SK-N-SH (cell line): ENCODE data around the gene TNN.

Experiments
- CTCF ChIP-seq: fragments of 200-600 bp; sonication (generic); IDR thresholded peaks from 2 replicates; pipeline ENCODE4 v1.6.1; 2017; ENCODE audit warnings: antibody characterized with exemption, mild to moderate bottlenecking, moderate library complexity
- EP300 ChIP-seq, 2 experiments: IDR thresholded peaks; 2 replicates each; pipeline versions ENCODE4 v1.4.0 to v1.6.1; 2012; ENCODE audit warnings: borderline replicate concordance in 1 of 2, low read depth in 1 of 2, low read length in 1 of 2
- EZH2phosphoT487 ChIP-seq: fragments of 200-600 bp; sonication (generic); IDR thresholded peaks from 2 replicates; pipeline ENCODE4 v1.6.1; 2017; ENCODE audit warnings: low read depth, mixed run types, mild to moderate bottlenecking, antibody characterized with exemption, moderate library complexity, borderline replicate concordance
- FOXM1 ChIP-seq: IDR thresholded peaks from 2 replicates; pipeline ENCODE4 v1.4.0; 2012; ENCODE audit warnings: low read depth, mild to moderate bottlenecking
- GABPA ChIP-seq: IDR thresholded peaks from 2 replicates; pipeline ENCODE4 v1.4.0; 2012; ENCODE audit warnings: low read depth, mild to moderate bottlenecking
- JUND ChIP-seq: IDR thresholded peaks from 2 replicates; pipeline ENCODE4 v1.4.0; 2012
- MEF2A ChIP-seq: IDR thresholded peaks from 2 replicates; pipeline ENCODE4 v1.4.0; 2012; ENCODE audit warnings: low read depth, borderline replicate concordance
- MXI1 ChIP-seq: IDR thresholded peaks from 2 replicates; pipeline ENCODE4 v1.6.1; 2012; ENCODE audit warnings: mild to moderate bottlenecking, low read depth, low read length, improper control_type of control experiment
- PBX3 ChIP-seq: IDR thresholded peaks from 2 replicates; pipeline ENCODE4; 2012
- POLR2AphosphoS5 ChIP-seq: IDR thresholded peaks from 2 replicates; pipeline ENCODE4 v1.6.1; 2012; ENCODE audit warnings: low read depth, low read length
- RAD21 ChIP-seq: IDR thresholded peaks from 2 replicates; pipeline ENCODE4 v1.6.1; 2012; ENCODE audit warnings: mild to moderate bottlenecking, low read length
- TEAD4 ChIP-seq: IDR thresholded peaks from 2 replicates; pipeline ENCODE4 v1.4.0; 2012; ENCODE audit warnings: mild to moderate bottlenecking, borderline replicate concordance; ENCODE audit not compliant: insufficient read depth
- YY1 ChIP-seq: IDR thresholded peaks from 2 replicates; pipeline ENCODE4 v1.4.0; 2012; ENCODE audit warnings: low read depth, mild to moderate bottlenecking

- TF ChIP-seq CTCF (no peak), RAD21 (no peak), EZH2phosphoT487 (no peak), PBX3 (no peak), TEAD4 (no peak), MXI1 (no peak), EP300 (IDR thresholded peaks at IDR 0.05; ENCODE audit: borderline replicate concordance in 1 of 2, low read depth in 1 of 2, low read length in 1 of 2) (no peak), POLR2AphosphoS5 (no peak), JUND (no peak), FOXM1 (no peak), YY1 (no peak), MEF2A (no peak), GABPA (no peak)
Measured at GRCh38 chr1:175070818-175071217, 3.2 kb downstream of the TNN start.
